Prostate gland (tissue), 2 donors: Measurements from ENCODE around the gene HTR5A.

Experiments used
- CTCF ChIP-seq, 4 experiments: fragments of 200-600 bp in 2 of 4; fragments of 450-650 bp in 2 of 4; sonication (generic) in 2 of 4; IDR thresholded peaks; 1 replicate in 3 of 4; 2 replicates in 1 of 4; pipeline ENCODE4 v1.5.1; 2016 to 2019; ENCODE audit warnings: antibody characterized with exemption in 4 of 4, mild to moderate bottlenecking in 2 of 4, moderate library complexity in 2 of 4
- POLR2A ChIP-seq: fragments of 450-650 bp; IDR thresholded peaks from one replicate; pipeline ENCODE4 v1.6.1; 2016; ENCODE audit warnings: antibody characterized with exemption, mild to moderate bottlenecking

DNA sequence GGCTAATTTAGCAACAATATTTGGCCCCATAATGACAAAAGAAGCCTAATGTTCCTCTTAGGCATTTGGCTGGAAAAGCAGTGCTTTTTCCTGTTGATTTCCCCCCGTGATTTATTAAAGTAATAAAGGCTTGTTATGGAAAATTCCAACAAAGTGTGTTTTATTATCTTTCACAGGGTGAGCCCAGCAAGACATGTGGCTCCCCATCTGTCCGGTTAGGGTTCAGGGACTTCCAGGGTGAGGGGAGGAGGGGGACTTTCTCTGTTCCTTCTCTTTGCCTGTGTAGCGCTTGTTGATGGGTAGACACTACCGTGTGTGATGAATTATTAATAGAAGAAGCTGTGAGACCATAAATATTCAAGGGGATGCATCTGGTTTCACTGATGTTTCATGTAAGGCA is 39.0 kb downstream of the HTR5A start:
- TF ChIP-seq CTCF (IDR thresholded peaks at IDR 0.05) (no peak), POLR2A (no peak)
